GM10266 (cell line): Measurements from ENCODE around the gene ZNF473.
A peak's percentile ranks its signal among the peaks of the same experiment; 100 is the strongest.
"Not testable (repeated sequence)": the region's sequence is repeated elsewhere in the genome, so short reads cannot be mapped to it uniquely, and the experiment has no call there.

Source experiments
- DNase-seq: peaks from one replicate; pipeline ENCODE4 v3.0.0; 2012; ENCODE audit errors: extremely low spot score
- CTCF ChIP-seq: IDR thresholded peaks from 2 replicates; pipeline ENCODE4 v1.5.1; 2012; ENCODE audit warnings: mild to moderate bottlenecking, low read depth; ENCODE audit not compliant: control insufficient read depth, insufficient read depth; ENCODE audit errors: missing control alignments

The ZNF473 gene

DNA sequence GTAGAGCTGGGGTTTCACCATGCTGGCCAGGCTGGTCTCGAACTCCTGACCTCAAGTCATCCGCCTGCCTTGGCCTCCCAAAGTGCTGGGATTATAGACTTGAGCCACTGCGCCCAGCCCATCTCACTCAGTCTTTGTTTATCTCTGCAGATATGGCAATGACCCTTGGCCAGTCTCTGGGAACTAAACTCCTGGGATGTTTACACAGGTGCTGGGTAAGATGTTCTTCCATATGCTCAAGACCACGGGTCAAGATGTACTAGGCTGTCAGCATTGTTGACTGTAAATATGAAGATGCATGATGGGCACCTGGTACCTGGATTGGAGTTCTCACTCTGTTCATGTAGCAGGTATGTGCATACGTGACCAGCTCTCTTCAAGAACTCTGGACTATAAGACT lies 35.8 kb downstream of the ZNF473 start:
- DNase-seq = no peak
- TF ChIP-seq CTCF = no peak

GRCh38 chr19:50065938-50066337 lies 40.1 kb downstream of the ZNF473 start:
- no peak for TF ChIP-seq CTCF
- DNase-seq = no peak

DNA sequence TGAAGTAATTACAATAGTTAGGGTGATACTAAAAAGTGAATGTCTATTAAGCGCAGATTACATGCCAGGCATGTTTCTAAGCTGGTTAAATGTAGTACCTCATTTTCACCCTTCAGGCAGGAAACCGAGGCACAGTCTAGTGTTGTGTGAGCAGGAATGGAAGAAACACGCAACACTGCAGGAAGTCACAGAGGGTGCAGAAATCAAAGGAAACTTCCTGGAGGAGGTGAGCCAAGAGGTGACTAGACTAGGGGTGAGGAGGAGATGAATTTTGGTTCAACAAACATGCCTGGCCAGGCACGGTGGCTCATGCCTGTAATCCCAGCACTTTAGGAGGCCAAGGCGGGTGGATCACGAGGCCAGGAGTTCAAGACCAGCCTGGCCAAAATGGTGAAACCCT lies 41.8 kb downstream of the ZNF473 start:
- DNase-seq = no peak
- no peak for TF ChIP-seq CTCF

GRCh38 chr19:50068382-50068781 lies 42.6 kb downstream of the ZNF473 start:
- DNase-seq = not testable (repeated sequence)

GRCh38 chr19:50075076-50075475 lies 49.3 kb downstream of the ZNF473 start:
- not testable (repeated sequence) for DNase-seq

- DNase-seq = not testable (repeated sequence)
These were observed 50.0 kb downstream of the ZNF473 start for GRCh38 chr19:50075644-50076372.

- DNase-seq = not testable (repeated sequence)
These were observed 51.0 kb downstream of the ZNF473 start for GRCh38 chr19:50076581-50077355.

GRCh38 chr19:50079014-50079413 lies 53.2 kb downstream of the ZNF473 start:
- DNase-seq = not testable (repeated sequence)

GRCh38 chr19:50084440-50084839 lies 58.6 kb downstream of the ZNF473 start:
- DNase-seq = not testable (repeated sequence)

GRCh38 chr19:50087153-50087552 lies 61.3 kb downstream of the ZNF473 start:
- not testable (repeated sequence) for DNase-seq

GRCh38 chr19:50090706-50091105 lies 64.9 kb downstream of the ZNF473 start:
- DNase-seq = not testable (repeated sequence)
- TF ChIP-seq CTCF = peak; percentile 27

DNA sequence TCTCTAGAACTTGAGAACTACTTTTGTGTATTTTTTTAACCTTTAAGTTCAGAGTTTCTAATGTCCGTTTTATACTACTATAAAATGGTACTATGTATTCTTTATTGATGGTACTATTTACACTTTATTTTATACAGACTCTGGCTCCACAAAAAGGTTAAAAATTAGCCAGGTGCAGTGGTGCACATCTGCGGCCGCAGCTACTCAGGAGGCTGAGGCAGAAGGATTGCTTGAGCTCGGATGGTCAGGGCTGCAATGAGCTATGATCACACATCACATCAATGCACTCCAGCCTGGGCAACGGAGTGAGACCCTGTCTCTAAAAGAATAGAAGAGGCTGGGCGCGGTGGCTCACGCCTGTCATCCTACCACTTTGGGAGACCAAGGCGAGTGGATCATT lies 66.0 kb downstream of the ZNF473 start:
- not testable (repeated sequence) for DNase-seq

DNA sequence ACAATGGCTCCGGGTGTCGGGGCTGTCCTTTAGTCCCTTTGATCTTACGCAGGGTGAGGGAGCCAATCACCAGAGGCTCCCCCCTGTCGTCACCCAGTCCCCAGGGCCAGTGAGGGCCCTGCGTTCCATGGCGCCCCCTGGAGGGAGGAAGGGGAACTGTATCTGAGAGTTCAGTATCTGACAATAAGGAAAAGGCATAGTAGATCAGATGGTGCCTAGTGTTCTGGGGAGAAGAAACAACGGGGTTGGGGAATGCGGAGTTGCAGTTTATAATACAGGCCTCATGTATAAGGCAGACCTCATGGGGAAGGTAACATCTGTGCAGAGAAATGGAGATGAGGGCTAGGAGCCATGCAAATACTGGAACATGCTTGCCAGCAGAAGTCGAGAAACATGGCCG lies 66.8 kb downstream of the ZNF473 start:
- not testable (repeated sequence) for DNase-seq

GRCh38 chr19:50097884-50098283 lies 72.1 kb downstream of the ZNF473 start:
- not testable (repeated sequence) for DNase-seq

DNA sequence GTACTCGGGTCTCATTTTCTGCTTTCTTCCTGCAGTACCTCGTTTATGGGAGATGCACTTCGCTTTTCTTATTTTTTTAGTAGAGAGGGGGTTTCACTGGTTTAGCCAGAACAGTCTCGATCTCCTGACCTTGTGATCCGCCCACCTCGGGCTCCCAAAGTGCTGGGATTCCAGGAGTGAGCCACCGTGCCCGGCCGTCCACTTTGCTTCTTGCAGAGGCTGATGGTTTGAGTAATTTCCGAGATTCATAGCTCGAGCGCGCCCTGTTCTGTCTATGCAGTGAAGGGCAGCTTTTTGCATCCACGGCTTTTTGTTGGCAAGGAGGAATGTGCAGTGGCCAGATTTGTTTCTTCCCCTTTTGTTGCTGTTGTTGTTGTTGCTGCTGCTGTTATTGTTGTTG lies 73.1 kb downstream of the ZNF473 start:
- DNase-seq = not testable (repeated sequence)

DNA sequence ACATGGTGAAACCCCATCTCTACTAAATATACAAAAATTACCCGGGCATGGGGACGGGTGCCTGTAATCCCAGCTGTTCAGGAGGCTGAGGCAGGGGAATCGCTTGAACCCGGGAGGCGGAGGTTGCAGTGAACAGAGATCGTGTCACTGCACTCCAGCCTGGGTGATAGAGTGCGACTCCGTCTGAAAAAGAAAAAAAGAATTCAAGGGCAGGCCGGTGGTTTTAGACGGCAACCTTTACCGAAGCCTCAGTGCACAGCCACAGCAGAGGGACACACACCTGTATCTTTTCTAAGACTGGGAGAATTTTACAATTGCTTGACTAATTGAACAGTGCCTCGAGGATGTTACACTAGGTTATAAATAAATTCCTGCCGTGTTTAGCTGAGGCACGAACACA lies 73.9 kb downstream of the ZNF473 start:
- not testable (repeated sequence) for DNase-seq
